Activated CD4-positive, alpha-beta T cell treated with anti-CD3 and anti-CD28 coated beads, Interleukin-2, amount 10 ng/mL, durations not matched to agents 24 days and 14 days (primary cell): Measurements from ENCODE around the gene ITIH5. TPM values are rescaled to one million over a fixed set of nuclear protein-coding genes. Genes with fewer than 3 reads are reported as not detected.

Source experiments
- DNase-seq: peaks from one replicate; pipeline ENCODE4 v3.0.0; 2022
- H3K27ac Mint-ChIP-seq: one replicate; pipeline ENCODE4 v1.8.0; 2022; ENCODE audit warnings: mild to moderate bottlenecking, mixed read lengths
- H3K27me3 Mint-ChIP-seq: one replicate; pipeline ENCODE4 v1.8.0; 2022; ENCODE audit warnings: mixed read lengths
- H3K36me3 Mint-ChIP-seq: one replicate; pipeline ENCODE4 v1.8.0; 2022; ENCODE audit warnings: low read depth, mild to moderate bottlenecking, mixed read lengths
- H3K4me1 Mint-ChIP-seq: one replicate; pipeline ENCODE4 v1.8.0; 2021; ENCODE audit warnings: mixed read lengths
- H3K4me3 Mint-ChIP-seq: one replicate; pipeline ENCODE4 v1.8.0; 2022; ENCODE audit warnings: mild to moderate bottlenecking, moderate library complexity, mixed read lengths
- H3K9me3 Mint-ChIP-seq: one replicate; pipeline ENCODE4 v1.8.0; 2021; ENCODE audit warnings: mixed read lengths
- intact Hi-C: fragments of 100-400 bp; cut with micrococcal nuclease; formaldehyde crosslinking; loops from one replicate; pipeline ENCODE4 v1.15.1; 2023
- total RNA-seq: library from RNA; stranded (reverse); gene quantifications from 2 replicates; pipeline ENCODE4 v1.2.3, GENCODE V29; 2022

Gene ITIH5
- total RNA-seq, 1 donor from 2014 or later: not detected

- no peaks in the 10 kb centered on the region for H3K36me3 Mint-ChIP-seq
- intact Hi-C loops: no loop called here
- DNase-seq: no peak
- no peak overlapping the region for H3K4me3 Mint-ChIP-seq
- H3K9me3 Mint-ChIP-seq: no peaks in the 10 kb centered on the region
- peaks cover 6% of the 10 kb centered on the region for H3K27me3 Mint-ChIP-seq
- no peaks in the 10 kb centered on the region for H3K4me1 Mint-ChIP-seq
- no peak overlapping the region for H3K27ac Mint-ChIP-seq
These were observed 94.4 kb downstream of the ITIH5 start for GRCh38 chr10:7572391-7572790.

- no peak for DNase-seq
- Mint-ChIP-seq H3K9me3 (no peaks in the 10 kb centered on the region), H3K4me3 (no peak overlapping the region), H3K4me1 (no peaks in the 10 kb centered on the region), H3K27ac (no peak overlapping the region), H3K36me3 (no peaks in the 10 kb centered on the region), H3K27me3 (peaks cover 6% of the 10 kb centered on the region)
- intact Hi-C loops: no loop called here
These were observed 94.8 kb downstream of the ITIH5 start for GRCh38 chr10:7571981-7572380.

- H3K27ac Mint-ChIP-seq: no peak overlapping the region
- no peak overlapping the region for H3K4me3 Mint-ChIP-seq
- no peaks in the 10 kb centered on the region for H3K4me1 Mint-ChIP-seq
- H3K9me3 Mint-ChIP-seq: no peaks in the 10 kb centered on the region
- DNase-seq: no peak
- no peaks in the 10 kb centered on the region for H3K36me3 Mint-ChIP-seq
- peaks cover 2% of the 10 kb centered on the region for H3K27me3 Mint-ChIP-seq
- intact Hi-C loops: no loop called here
These were observed 98.7 kb downstream of the ITIH5 start for GRCh38 chr10:7567911-7568620.

- H3K27ac Mint-ChIP-seq: no peak overlapping the region
- no peak for DNase-seq
- H3K9me3 Mint-ChIP-seq: no peaks in the 10 kb centered on the region
- no peaks in the 10 kb centered on the region for H3K4me1 Mint-ChIP-seq
- no peaks in the 10 kb centered on the region for H3K27me3 Mint-ChIP-seq
- intact Hi-C loops: no loop called here
- no peak overlapping the region for H3K4me3 Mint-ChIP-seq
- H3K36me3 Mint-ChIP-seq: no peaks in the 10 kb centered on the region
These were observed 99.9 kb downstream of the ITIH5 start for GRCh38 chr10:7566891-7567290.

GRCh38 chr10:7565871-7566270, 100.9 kb downstream of the ITIH5 start:
- Mint-ChIP-seq H3K4me1 (no peaks in the 10 kb centered on the region), H3K4me3 (no peak overlapping the region), H3K27ac (no peak overlapping the region), H3K36me3 (no peaks in the 10 kb centered on the region), H3K27me3 (no peaks in the 10 kb centered on the region), H3K9me3 (no peaks in the 10 kb centered on the region)
- intact Hi-C loops: no loop called here
- DNase-seq: no peak

- Mint-ChIP-seq H3K36me3 (no peaks in the 10 kb centered on the region), H3K27ac (no peak overlapping the region), H3K4me1 (no peaks in the 10 kb centered on the region), H3K27me3 (peaks cover 4% of the 10 kb centered on the region), H3K4me3 (no peak overlapping the region), H3K9me3 (no peaks in the 10 kb centered on the region)
- DNase-seq: no peak
- intact Hi-C loops: no loop called here
These were observed 103.0 kb downstream of the ITIH5 start for GRCh38 chr10:7563770-7564169.

- no peak for DNase-seq
- Mint-ChIP-seq H3K4me3 (no peak overlapping the region), H3K9me3 (no peaks in the 10 kb centered on the region), H3K4me1 (no peaks in the 10 kb centered on the region), H3K27ac (no peak overlapping the region), H3K36me3 (no peaks in the 10 kb centered on the region), H3K27me3 (peaks cover 4% of the 10 kb centered on the region)
- intact Hi-C loops: no loop called here
These were observed 103.4 kb downstream of the ITIH5 start for GRCh38 chr10:7563368-7563767.

GRCh38 chr10:7561985-7562384, 104.8 kb downstream of the ITIH5 start:
- Mint-ChIP-seq H3K27me3 (peaks cover 5% of the 10 kb centered on the region), H3K36me3 (no peaks in the 10 kb centered on the region), H3K4me1 (no peaks in the 10 kb centered on the region), H3K4me3 (no peak overlapping the region), H3K27ac (no peak overlapping the region), H3K9me3 (no peaks in the 10 kb centered on the region)
- DNase-seq: no peak
- intact Hi-C loops: no loop called here

GRCh38 chr10:7561216-7561893, 105.4 kb downstream of the ITIH5 start:
- H3K4me1 Mint-ChIP-seq: no peaks in the 10 kb centered on the region
- peaks cover 5% of the 10 kb centered on the region for H3K27me3 Mint-ChIP-seq
- H3K27ac Mint-ChIP-seq: no peak overlapping the region

GRCh38 chr10:7560519-7560918, 106.2 kb downstream of the ITIH5 start:
- Mint-ChIP-seq H3K4me3 (no peak overlapping the region), H3K27ac (no peak overlapping the region), H3K4me1 (no peaks in the 10 kb centered on the region), H3K9me3 (no peaks in the 10 kb centered on the region), H3K27me3 (peaks cover 8% of the 10 kb centered on the region), H3K36me3 (no peaks in the 10 kb centered on the region)
- intact Hi-C loops: no loop called here
- no peak for DNase-seq

More at GRCh38 chr10:7561216-7561893, 105.4 kb downstream of the ITIH5 start:
- Mint-ChIP-seq H3K4me3 (no peak overlapping the region), H3K9me3 (no peaks in the 10 kb centered on the region), H3K36me3 (no peaks in the 10 kb centered on the region)
- intact Hi-C loops: no loop called here
- DNase-seq: no peak

- Mint-ChIP-seq H3K27ac (no peak overlapping the region), H3K27me3 (peaks cover 9% of the 10 kb centered on the region), H3K36me3 (no peaks in the 10 kb centered on the region), H3K4me3 (no peak overlapping the region), H3K4me1 (no peaks in the 10 kb centered on the region), H3K9me3 (no peaks in the 10 kb centered on the region)
- intact Hi-C loops: no loop called here
- no peak for DNase-seq
These were observed 107.4 kb downstream of the ITIH5 start for GRCh38 chr10:7559386-7559785.

GRCh38 chr10:7558036-7558435, 108.7 kb downstream of the ITIH5 start:
- H3K27me3 Mint-ChIP-seq: peaks cover 9% of the 10 kb centered on the region

GRCh38 chr10:7553531-7553930, 113.2 kb downstream of the ITIH5 start:
- no peaks in the 10 kb centered on the region for H3K9me3 Mint-ChIP-seq
- no peak overlapping the region for H3K4me3 Mint-ChIP-seq
- intact Hi-C loops: no loop called here
- no peak for DNase-seq
- H3K4me1 Mint-ChIP-seq: no peaks in the 10 kb centered on the region
- H3K27me3 Mint-ChIP-seq: peaks cover 12% of the 10 kb centered on the region
- H3K27ac Mint-ChIP-seq: no peak overlapping the region
- H3K36me3 Mint-ChIP-seq: no peaks in the 10 kb centered on the region

More at GRCh38 chr10:7558036-7558435, 108.7 kb downstream of the ITIH5 start:
- intact Hi-C loops: no loop called here
- H3K9me3 Mint-ChIP-seq: no peaks in the 10 kb centered on the region
- H3K36me3 Mint-ChIP-seq: no peaks in the 10 kb centered on the region
- no peak for DNase-seq
- no peak overlapping the region for H3K27ac Mint-ChIP-seq
- H3K4me3 Mint-ChIP-seq: no peak overlapping the region
- H3K4me1 Mint-ChIP-seq: no peaks in the 10 kb centered on the region

- intact Hi-C loops: no loop called here
- H3K4me3 Mint-ChIP-seq: no peak overlapping the region
- H3K36me3 Mint-ChIP-seq: no peaks in the 10 kb centered on the region
- H3K27me3 Mint-ChIP-seq: peaks cover 12% of the 10 kb centered on the region
- H3K9me3 Mint-ChIP-seq: no peaks in the 10 kb centered on the region
- no peak overlapping the region for H3K27ac Mint-ChIP-seq
- H3K4me1 Mint-ChIP-seq: no peaks in the 10 kb centered on the region
- no peak for DNase-seq
These were observed 114.6 kb downstream of the ITIH5 start for GRCh38 chr10:7551950-7552716.
